Neural cell (in vitro differentiated cells): ENCODE results near the gene GTF2A1.

ENCODE experiments used
- CTCF ChIP-seq: fragments of 450-650 bp; IDR thresholded peaks from 2 replicates; pipeline ENCODE4 v1.5.1; 2014; ENCODE audit warnings: antibody characterized with exemption, mild to moderate bottlenecking, moderate library complexity; ENCODE audit not compliant: poor library complexity, severe bottlenecking
- EP300 ChIP-seq: fragments of 450-650 bp; conservative IDR thresholded peaks from 2 replicates; pipeline ENCODE4 v1.6.1; 2014; ENCODE audit warnings: antibody characterized with exemption, mild to moderate bottlenecking, moderate library complexity; ENCODE audit not compliant: poor library complexity, severe bottlenecking
- EZH2 ChIP-seq: fragments of 200-600, 300-800 bp; shearing (Covaris generic), sonication (generic); IDR thresholded peaks from 2 replicates; pipeline ENCODE4 v1.6.1; 2014; ENCODE audit warnings: antibody characterized with exemption, low read length, borderline replicate concordance, mild to moderate bottlenecking; ENCODE audit not compliant: insufficient read depth, poor library complexity, severe bottlenecking
- MXI1 ChIP-seq: fragments of 450-650 bp; conservative IDR thresholded peaks from 2 replicates; pipeline ENCODE4 v1.6.1; 2014; ENCODE audit warnings: antibody characterized with exemption, mild to moderate bottlenecking; ENCODE audit not compliant: poor library complexity, severe bottlenecking
- POLR2AphosphoS5 ChIP-seq: IDR thresholded peaks from 2 replicates; pipeline ENCODE4 v1.6.1; 2012
- RAD21 ChIP-seq: fragments of 450-650 bp; conservative IDR thresholded peaks from 2 replicates; pipeline ENCODE4 v1.6.1; 2014; ENCODE audit warnings: antibody characterized with exemption, mild to moderate bottlenecking, moderate library complexity
- SMC3 ChIP-seq: fragments of 450-650 bp; conservative IDR thresholded peaks from 2 replicates; pipeline ENCODE4 v1.6.1; 2014; ENCODE audit warnings: antibody characterized with exemption, mild to moderate bottlenecking, moderate library complexity; ENCODE audit not compliant: poor library complexity

DNA sequence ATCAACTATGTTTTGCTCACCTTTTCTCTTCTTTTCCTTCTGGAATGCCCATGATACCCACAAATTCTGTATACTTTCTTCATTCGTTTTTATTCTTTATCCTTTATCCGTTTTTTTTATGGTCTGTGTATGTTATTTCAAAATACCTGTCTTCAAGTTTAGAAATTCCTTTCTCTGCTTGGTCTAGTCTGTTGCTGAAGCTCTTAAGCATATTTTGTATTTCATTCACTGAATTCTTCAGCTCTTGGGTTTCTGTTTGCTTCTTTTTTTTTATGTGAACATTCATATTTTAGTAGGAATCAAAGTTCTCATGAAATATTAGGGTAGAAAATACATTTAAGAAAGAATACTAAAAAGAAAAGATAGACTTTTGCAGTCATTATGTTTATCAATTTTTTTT lies 22.7 kb upstream of the GTF2A1 start:
- TF ChIP-seq MXI1 = no peak
- TF ChIP-seq EZH2 = no peak
- no peak for TF ChIP-seq CTCF
- TF ChIP-seq POLR2AphosphoS5 = no peak
- TF ChIP-seq SMC3 = no peak
- no peak for TF ChIP-seq EP300
- TF ChIP-seq RAD21 = no peak
